ENCODE data around the gene PLEKHA5. TPM values are rescaled to one million over a fixed set of nuclear protein-coding genes. Genes with fewer than 3 reads are reported as not detected.

Gene PLEKHA5
- total and polyA plus RNA-seq, 11 donors: 18.1 to 72.2 (median 58.2) TPM

DNA sequence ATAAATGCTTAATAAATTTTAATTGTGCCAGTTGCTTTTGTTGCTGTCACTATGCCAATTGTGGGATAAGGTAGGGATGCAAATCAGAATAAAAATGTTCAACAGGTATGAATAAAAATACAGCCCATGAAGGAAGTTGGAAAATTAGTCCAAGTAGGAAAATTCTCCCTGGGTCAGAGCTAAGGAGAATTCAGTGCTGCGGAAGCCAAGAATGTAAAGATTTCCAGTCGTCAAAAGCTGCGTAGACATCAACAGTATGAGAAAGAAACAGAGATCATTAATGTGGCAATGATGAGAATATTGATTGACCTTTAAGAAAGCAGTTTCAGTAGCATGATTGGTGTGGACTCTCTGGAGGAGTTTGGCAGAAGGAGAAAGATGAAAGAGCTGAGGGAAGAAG, 87.9 kb downstream of the PLEKHA5 start:
- intact Hi-C loops (cut with DNase I): no loop called here
- Histone ChIP-seq H3K36me3 (no peaks in the 10 kb centered on the region), H3K4me1 (peaks cover 0 to 27% (median 3%) of the 10 kb centered on the region in 12 donors), H3K4me3 (no peak overlapping the region), H3K27me3 (no peaks in the 10 kb centered on the region), H3K27ac (no peak overlapping the region), H3K9me3 (peaks cover 0 to 9% (median 0%) of the 10 kb centered on the region in 12 donors)
- ATAC-seq (no peak), DNase-seq (no peak)
- TF ChIP-seq CTCF (IDR thresholded peaks at IDR 0.05): no peak
- no peak for TF ChIP-seq POLR2A (IDR thresholded peaks at IDR 0.05)
- WGBS, 4 donors: 88 to 93% (median 90%) methylated on average over 3 of the region's 3 CpGs

DNA sequence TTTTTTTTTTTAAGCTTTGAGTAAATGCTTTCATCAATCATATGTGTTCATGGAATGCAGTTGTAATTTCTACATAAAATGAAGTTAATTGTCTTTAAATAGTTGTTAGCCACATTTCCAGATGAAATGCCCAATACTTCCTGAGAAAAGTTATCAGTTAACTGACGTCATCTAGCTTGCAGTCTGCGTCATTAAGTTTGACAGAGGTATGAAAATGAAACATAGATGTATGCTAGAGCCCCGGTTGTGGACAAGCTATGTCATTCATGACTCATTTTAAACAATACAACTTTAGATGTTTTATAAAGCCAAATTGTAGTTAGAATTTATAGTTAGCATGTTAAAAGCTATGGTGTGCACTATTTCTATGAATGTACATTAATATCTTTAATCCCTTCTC, 90.7 kb downstream of the PLEKHA5 start:
- peaks cover 0 to 33% (median 13%) of the 10 kb centered on the region in 12 donors for H3K4me1 ChIP-seq
- H3K27me3 ChIP-seq: no peaks in the 10 kb centered on the region
- no peaks in the 10 kb centered on the region for H3K36me3 ChIP-seq
- 71 to 76% (median 73%) methylated on average over 3 of the region's 3 CpGs for WGBS, 4 donors
- intact Hi-C loops (cut with DNase I): loop anchor here in 1 of 10 donors (10.0 kb wide), 1 partner anchor 65 kb away; no protein-coding TSS in a partner anchor
- TF ChIP-seq CTCF (IDR thresholded peaks at IDR 0.05): no peak
- no peak for TF ChIP-seq POLR2A (IDR thresholded peaks at IDR 0.05)
- H3K9me3 ChIP-seq: peaks cover 0 to 9% (median 0%) of the 10 kb centered on the region in 12 donors
- no peak for ATAC-seq
- H3K4me3 ChIP-seq: no peak overlapping the region
- H3K27ac ChIP-seq: no peak overlapping the region
- DNase-seq: no peak

DNA sequence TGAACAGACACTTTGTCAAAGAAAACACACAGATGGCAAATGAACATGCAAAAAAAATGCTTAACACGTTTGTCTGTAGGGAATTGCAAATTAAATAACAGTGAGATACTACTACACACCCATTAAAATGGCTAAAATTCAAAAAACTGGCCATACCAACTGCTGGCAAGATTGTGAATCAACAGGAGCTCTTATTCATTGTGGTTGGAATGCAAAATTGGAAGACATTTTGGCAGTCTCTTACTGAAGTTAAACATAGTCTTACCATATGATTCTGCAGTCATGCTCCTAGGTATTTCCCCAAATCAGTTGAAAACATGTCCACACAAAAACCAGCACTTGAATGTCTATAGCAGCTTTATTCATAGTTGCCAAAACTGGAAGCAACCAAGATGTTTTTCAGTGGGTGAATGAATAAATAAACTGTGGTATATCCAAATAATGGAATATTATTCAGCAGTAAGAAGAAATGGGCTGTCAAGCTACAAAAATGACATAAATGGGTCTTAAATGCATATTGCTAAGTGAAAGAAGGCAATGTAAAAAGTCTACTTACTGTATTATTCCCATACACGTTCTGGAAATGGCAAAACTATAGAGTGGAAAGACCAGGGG, 91.4 kb downstream of the PLEKHA5 start:
- H3K36me3 ChIP-seq: no peaks in the 10 kb centered on the region
- H3K27ac ChIP-seq: no peak overlapping the region
- no peak overlapping the region for H3K4me3 ChIP-seq
- H3K9me3 ChIP-seq: peaks cover 0 to 10% (median 0%) of the 10 kb centered on the region in 12 donors
- DNase-seq (no peak), ATAC-seq (no peak)
- intact Hi-C loops (cut with DNase I): loop anchor here in 1 of 10 donors (10.0 kb wide), 1 partner anchor 64 kb away; no protein-coding TSS in a partner anchor
- H3K27me3 ChIP-seq: no peaks in the 10 kb centered on the region
- 84 to 90% (median 86%) methylated on average over 2 of the region's 2 CpGs for WGBS, 4 donors
- peaks cover 0 to 33% (median 13%) of the 10 kb centered on the region in 12 donors for H3K4me1 ChIP-seq
- TF ChIP-seq CTCF (IDR thresholded peaks at IDR 0.05) (no peak), POLR2A (IDR thresholded peaks at IDR 0.05) (no peak)

GRCh38 chr12:19222558-19222957, 93.0 kb downstream of the PLEKHA5 start:
- ATAC-seq (peak in 2 of 4 donors; percentile 18 to 26), DNase-seq (no peak)
- WGBS, 4 donors: 44 to 61% (median 51%) methylated on average over 3 of the region's 3 CpGs
- Histone ChIP-seq H3K9me3 (peaks cover 0 to 13% (median 0%) of the 10 kb centered on the region in 12 donors), H3K27me3 (no peaks in the 10 kb centered on the region), H3K27ac (peak overlapping the region in 9 of 12 donors; percentile 1 to 52 (median 11)), H3K4me3 (no peak overlapping the region), H3K4me1 (peaks cover 0 to 38% (median 18%) of the 10 kb centered on the region in 12 donors), H3K36me3 (no peaks in the 10 kb centered on the region)
- intact Hi-C loops (cut with DNase I): loop anchor here in 1 of 10 donors (10.0 kb wide), 1 partner anchor 62 kb away; no protein-coding TSS in a partner anchor
- TF ChIP-seq CTCF (IDR thresholded peaks at IDR 0.05) (no peak), POLR2A (IDR thresholded peaks at IDR 0.05) (no peak)

Data from heart left ventricle (tissue), 16 donors.